HG03025 (cell line): ENCODE results near the gene CHRNA4.
"Not testable (repeated sequence)": the region's sequence is repeated elsewhere in the genome, so short reads cannot be mapped to it uniquely, and the experiment has no call there.

ENCODE experiments used
- ATAC-seq: cut with Tn5 transposase; IDR thresholded peaks from one replicate; pipeline ENCODE4 v1.9.1; 2021; ENCODE audit warnings: mild to moderate bottlenecking, moderate library complexity; ENCODE audit not compliant: unreplicated experiment, low FRiP score

The CHRNA4 gene

DNA sequence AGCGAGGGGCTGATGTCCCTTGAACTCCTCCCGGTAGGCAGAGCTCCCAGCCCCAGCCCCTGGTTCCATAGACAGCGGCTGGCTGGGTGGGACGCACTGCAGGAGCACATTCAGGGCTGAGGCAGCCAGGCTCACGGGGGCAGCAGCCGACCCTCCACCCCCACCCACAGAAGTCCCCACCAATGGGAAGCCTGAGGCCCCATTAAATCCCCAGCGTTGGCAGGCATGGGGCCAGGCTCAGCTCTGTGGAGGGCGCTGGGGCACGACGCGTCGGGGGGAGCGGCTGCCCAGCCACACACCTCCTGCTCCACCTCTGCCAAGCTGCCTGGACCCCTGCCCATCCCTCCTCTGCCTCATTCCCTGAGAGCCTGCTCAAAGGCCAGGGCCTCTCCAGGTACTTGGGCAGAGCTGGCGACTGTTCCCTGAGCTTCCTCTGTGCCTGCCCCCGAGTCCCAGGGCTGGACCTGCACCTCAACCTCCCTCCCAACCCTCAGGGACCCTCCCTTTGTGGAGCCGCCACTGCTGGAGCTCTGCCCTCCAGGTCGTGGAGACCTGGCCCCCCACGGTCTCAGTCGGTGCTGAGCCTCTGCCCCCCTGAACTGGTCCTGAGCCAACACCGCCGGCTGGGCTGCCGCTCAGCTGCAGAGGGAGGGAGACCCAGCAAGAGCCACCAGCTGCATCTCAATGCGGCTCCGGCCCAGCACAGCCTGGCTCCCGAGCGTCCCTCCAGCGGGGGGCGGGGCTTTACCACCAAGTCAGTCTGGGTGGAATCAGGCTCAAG, 9.1 kb downstream of the CHRNA4 start:
- ATAC-seq, result no peak

- no peak for ATAC-seq
These were observed 9.8 kb downstream of the CHRNA4 start for GRCh38 chr20:63351326-63351700.

- ATAC-seq, result no peak
These were observed 10.4 kb downstream of the CHRNA4 start for GRCh38 chr20:63350597-63351325.

- ATAC-seq, result no peak
These were observed 11.0 kb downstream of the CHRNA4 start for GRCh38 chr20:63350196-63350595.

- ATAC-seq, result no peak
These were observed 11.6 kb downstream of the CHRNA4 start for GRCh38 chr20:63349516-63349895.

GRCh38 chr20:63348828-63349515, 12.2 kb downstream of the CHRNA4 start:
- no peak for ATAC-seq

GRCh38 chr20:63347950-63348827, 13.0 kb downstream of the CHRNA4 start:
- no peak for ATAC-seq

- ATAC-seq, result no peak
These were observed 13.9 kb downstream of the CHRNA4 start for GRCh38 chr20:63347081-63347741.

DNA sequence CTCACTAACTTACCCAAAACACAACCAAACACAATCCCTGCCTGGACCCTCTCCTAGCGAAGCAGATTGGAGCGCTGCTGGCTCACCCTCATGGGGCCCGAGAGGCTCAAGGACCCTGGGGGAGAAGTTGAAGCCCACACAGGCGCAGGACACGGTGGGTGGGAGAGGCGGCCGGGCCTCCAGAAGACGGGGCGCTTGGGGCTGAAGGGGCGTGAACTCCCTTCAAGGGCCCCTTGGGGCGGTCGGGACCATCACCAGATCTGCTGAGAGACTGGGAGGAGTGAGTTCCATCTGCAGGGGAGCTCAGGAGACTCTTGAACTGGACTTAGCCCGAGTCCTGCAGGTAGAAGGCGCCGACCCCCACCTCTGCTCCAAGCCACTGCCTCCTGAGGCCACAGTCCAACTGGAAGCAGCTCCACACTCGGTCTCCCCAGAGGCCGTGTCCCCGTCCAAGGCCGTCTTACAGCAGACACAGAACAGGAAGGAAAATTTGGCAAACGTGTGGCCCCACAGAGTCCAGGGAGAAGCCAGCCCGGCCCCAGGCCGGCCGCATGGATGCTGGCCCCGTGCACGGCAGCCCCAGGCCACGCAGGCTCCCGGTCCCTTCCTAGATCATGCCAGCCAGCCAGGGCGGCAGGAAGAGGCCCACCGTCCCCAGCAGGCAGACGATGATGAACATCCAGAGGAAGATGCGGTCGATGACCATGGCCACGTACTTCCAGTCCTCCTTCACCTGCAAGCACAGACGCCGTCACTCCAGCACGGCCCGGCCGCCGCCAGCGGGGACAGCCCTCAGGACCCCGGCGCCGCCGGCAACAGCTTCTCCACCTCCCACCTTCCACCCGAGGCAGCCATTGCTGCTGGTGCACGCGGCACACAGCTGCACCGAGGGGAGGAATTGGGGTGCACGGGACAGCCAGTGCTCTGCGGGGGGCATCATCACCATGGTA, 14.7 kb downstream of the CHRNA4 start:
- ATAC-seq, result no peak

GRCh38 chr20:63345328-63346100, 15.6 kb downstream of the CHRNA4 start:
- ATAC-seq, result no peak

GRCh38 chr20:63344616-63345327, 16.4 kb downstream of the CHRNA4 start:
- no peak for ATAC-seq

GRCh38 chr20:63343460-63344445, 17.4 kb downstream of the CHRNA4 start:
- ATAC-seq, result no peak

DNA sequence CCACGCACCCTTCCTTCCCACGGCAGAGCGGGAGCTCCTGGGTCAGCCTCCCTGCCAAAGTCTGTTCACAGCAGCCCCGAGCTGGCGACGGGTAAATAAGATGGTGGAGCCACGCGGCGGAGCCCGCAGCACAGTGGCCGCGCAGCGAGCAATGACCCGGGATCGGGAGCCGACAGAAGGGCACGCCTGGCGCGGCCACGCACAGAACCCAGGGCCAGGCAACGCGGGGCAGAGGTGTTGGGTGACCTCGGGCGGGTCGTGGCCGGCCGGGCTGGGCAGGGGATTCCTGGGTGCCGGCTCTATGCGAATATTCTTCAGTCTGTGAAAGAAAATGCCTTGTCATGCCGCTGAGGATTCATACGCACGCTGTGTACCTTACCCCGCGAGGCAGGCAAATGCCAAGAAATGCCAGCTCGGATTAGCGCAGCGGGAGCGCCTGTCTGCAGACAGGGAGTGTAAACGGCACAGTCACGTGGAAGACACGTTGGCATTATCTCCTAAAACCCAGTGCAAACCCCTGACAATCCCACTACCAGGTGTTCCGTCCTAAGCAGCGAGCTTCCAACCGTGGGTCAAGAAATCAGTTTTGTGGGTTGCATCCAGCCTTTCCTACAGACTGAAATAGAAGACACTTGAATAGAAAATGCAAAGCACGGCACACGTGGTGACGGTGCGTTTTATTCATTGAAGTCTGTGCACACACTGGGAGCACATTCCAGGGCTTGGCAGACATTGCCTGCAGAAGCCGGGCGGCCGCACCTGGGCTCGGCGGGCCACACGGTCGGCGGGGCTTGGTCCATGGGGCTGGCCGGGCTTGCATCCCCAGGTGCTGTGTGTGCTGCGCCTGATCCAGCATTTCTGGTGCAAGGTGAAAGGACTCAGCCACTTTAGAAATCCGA, 18.3 kb downstream of the CHRNA4 start:
- ATAC-seq, result no peak

GRCh38 chr20:63340158-63340688, 20.9 kb downstream of the CHRNA4 start:
- not testable (repeated sequence) for ATAC-seq
